Measurements from ENCODE around the gene CLDN1. TPM values are rescaled to one million over a fixed set of nuclear protein-coding genes. Genes with fewer than 3 reads are reported as not detected.

The CLDN1 gene
- polyA plus RNA-seq, 1 donor from 2014 or later: 1.3 TPM

GRCh38 chr3:190303884-190304283, 18.4 kb downstream of the CLDN1 start (continued):
- TF ChIP-seq EZH2 (IDR thresholded peaks at IDR 0.05; ENCODE audit: borderline replicate concordance, insufficient read depth, low read length, poor library complexity, severe bottlenecking): no peak
- no peak for TF ChIP-seq SMC3 (conservative IDR thresholded peaks at IDR 0.05; ENCODE audit: poor library complexity)

DNA sequence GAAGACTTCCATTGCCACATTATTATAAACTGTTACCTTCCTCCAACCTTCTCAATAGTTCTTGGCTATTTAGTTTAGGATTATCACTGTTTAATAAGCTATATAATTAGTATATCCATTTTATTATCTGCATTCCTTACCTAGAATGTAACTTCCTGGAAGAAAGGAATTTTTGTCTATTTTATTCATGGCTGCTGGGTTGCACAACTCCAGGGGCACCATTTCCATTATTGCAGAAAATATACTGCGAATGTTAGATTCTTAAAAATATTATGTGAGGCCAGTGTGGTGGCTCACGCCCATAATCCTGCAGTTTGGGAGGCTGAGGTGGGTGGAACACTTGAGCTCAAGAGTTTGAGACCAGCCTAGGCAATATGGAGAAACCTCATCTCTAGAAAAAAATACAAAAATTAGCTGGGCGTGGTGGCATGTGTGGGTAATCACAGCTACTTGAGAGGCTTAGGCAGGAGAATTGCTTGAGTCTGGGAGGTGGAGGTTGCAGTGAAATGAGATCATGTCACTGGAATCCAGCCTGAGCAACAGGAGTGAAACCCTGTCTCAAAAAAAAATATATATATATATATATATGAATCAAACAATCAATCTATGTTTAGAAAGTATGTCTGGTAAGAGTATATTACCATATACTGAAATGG, 19.9 kb downstream of the CLDN1 start:
- Histone ChIP-seq H3K79me2 (replicated peaks; ENCODE audit: insufficient read depth, low read length) (no peaks in the 10 kb centered on the region), H3K9ac (ENCODE audit: low read length) (no peak overlapping the region), H3K4me2 (ENCODE audit: low read length) (no peak overlapping the region), H3K9me3 (ENCODE audit: low read length) (no peaks in the 10 kb centered on the region), H3K9me2 (ENCODE audit: insufficient read depth, low read length) (no peaks in the 10 kb centered on the region), H3F3A (ENCODE audit: insufficient read depth, low read length, poor library complexity, severe bottlenecking) (no peaks in the 10 kb centered on the region), H2AFZ (ENCODE audit: low read depth, low read length) (no peak overlapping the region), H3K4me3 (ENCODE audit: low read length) (no peak overlapping the region), H3K27ac (ENCODE audit: low read length) (no peak overlapping the region), H3K27me3 (ENCODE audit: insufficient read depth, low read depth, low read length) (no peaks in the 10 kb centered on the region), H4K20me1 (ENCODE audit: insufficient read depth) (no peaks in the 10 kb centered on the region), H3K36me3 (ENCODE audit: insufficient read depth, low read length) (no peaks in the 10 kb centered on the region)
- no peak for TF ChIP-seq EP300 (conservative IDR thresholded peaks at IDR 0.05; ENCODE audit: poor library complexity, severe bottlenecking)
- no peak for TF ChIP-seq SMC3 (conservative IDR thresholded peaks at IDR 0.05; ENCODE audit: poor library complexity)
- TF ChIP-seq POLR2AphosphoS5 (IDR thresholded peaks at IDR 0.05): no peak
- TF ChIP-seq EZH2 (IDR thresholded peaks at IDR 0.05; ENCODE audit: borderline replicate concordance, insufficient read depth, low read length, poor library complexity, severe bottlenecking): no peak
- TF ChIP-seq CTCF (IDR thresholded peaks at IDR 0.05; ENCODE audit: poor library complexity, severe bottlenecking): no peak
- TF ChIP-seq REST (IDR thresholded peaks at IDR 0.05; ENCODE audit: borderline replicate concordance): no peak
- no peak for TF ChIP-seq MXI1 (conservative IDR thresholded peaks at IDR 0.05; ENCODE audit: poor library complexity, severe bottlenecking)
- no peak for TF ChIP-seq RAD21 (conservative IDR thresholded peaks at IDR 0.05)
- no peak for TF ChIP-seq TAF1 (IDR thresholded peaks at IDR 0.05; ENCODE audit: low read depth)

GRCh38 chr3:190301591-190301990, 20.7 kb downstream of the CLDN1 start:
- no peaks in the 10 kb centered on the region for H4K20me1 ChIP-seq (ENCODE audit: insufficient read depth)
- no peaks in the 10 kb centered on the region for H3F3A ChIP-seq (ENCODE audit: insufficient read depth, low read length, poor library complexity, severe bottlenecking)
- H3K79me2 ChIP-seq (replicated peaks; ENCODE audit: insufficient read depth, low read length): no peaks in the 10 kb centered on the region
- H2AFZ ChIP-seq (ENCODE audit: low read depth, low read length): no peak overlapping the region
- H3K27me3 ChIP-seq (ENCODE audit: insufficient read depth, low read depth, low read length): no peaks in the 10 kb centered on the region
- H3K36me3 ChIP-seq (ENCODE audit: insufficient read depth, low read length): no peaks in the 10 kb centered on the region
- no peak overlapping the region for H3K9ac ChIP-seq (ENCODE audit: low read length)
- no peak overlapping the region for H3K27ac ChIP-seq (ENCODE audit: low read length)
- TF ChIP-seq POLR2AphosphoS5 (IDR thresholded peaks at IDR 0.05): no peak
- no peak for TF ChIP-seq TAF1 (IDR thresholded peaks at IDR 0.05; ENCODE audit: low read depth)
- no peak overlapping the region for H3K4me2 ChIP-seq (ENCODE audit: low read length)
- no peaks in the 10 kb centered on the region for H3K9me3 ChIP-seq (ENCODE audit: low read length)
- no peak overlapping the region for H3K4me3 ChIP-seq (ENCODE audit: low read length)
- no peaks in the 10 kb centered on the region for H3K9me2 ChIP-seq (ENCODE audit: insufficient read depth, low read length)
